ENCODE results near the gene HAGH.

HAGH gene

DNA sequence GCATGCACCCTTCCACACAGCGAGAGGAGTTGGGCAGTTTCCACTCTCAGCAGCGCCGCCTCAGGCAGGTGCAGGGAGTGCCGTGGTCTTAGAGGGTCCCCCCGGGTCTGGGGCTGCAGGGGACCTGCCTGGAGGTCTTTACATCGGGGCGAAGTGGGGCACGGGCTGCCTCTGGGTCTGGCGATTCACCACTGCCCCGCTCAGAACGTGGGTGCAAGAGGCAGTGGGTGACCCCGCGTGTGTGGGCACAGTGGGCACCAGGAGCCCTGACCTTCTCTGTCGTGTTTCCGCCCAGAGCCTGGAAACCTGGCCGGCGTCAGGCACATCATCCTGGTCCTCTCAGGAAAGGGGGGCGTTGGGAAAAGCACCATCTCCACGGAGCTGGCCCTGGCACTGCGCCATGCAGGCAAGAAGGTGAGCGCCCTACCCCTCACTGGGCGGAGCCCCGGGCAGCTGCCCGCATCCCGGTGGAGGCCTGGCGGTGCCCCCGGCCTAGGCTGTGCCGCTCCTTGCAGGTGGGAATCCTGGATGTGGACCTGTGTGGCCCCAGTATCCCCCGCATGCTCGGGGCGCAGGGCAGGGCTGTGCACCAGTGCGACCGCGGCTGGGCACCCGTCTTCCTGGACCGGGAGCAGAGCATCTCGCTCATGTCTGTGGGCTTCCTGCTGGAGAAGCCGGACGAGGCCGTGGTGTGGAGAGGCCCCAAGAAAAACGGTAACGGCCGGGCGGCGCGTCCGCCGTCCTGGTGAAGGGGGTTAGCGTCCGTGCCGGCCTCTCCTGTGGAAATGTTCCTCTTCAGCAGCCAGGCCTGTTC lies 40.2 kb downstream of the HAGH start:
- no peak for DNase-seq (ENCODE audit: low read depth)

DNA sequence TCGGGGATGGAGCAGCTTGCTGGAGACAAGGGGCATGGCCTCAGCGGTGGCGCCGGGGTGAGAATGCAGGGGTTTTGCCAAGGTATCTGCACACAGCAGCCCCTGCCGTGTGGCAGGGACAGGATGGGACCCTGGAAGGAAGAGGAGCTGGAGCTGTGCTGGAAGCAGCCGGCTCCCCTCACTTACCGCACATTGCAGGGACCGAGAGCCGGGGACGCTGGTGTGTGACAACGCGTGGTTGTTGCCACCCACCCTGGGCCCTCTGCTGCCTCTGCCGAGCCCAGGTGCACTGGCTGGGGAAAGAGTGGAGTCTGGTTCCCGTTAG lies 40.8 kb downstream of the HAGH start:
- DNase-seq (ENCODE audit: low read depth): no peak

DNA sequence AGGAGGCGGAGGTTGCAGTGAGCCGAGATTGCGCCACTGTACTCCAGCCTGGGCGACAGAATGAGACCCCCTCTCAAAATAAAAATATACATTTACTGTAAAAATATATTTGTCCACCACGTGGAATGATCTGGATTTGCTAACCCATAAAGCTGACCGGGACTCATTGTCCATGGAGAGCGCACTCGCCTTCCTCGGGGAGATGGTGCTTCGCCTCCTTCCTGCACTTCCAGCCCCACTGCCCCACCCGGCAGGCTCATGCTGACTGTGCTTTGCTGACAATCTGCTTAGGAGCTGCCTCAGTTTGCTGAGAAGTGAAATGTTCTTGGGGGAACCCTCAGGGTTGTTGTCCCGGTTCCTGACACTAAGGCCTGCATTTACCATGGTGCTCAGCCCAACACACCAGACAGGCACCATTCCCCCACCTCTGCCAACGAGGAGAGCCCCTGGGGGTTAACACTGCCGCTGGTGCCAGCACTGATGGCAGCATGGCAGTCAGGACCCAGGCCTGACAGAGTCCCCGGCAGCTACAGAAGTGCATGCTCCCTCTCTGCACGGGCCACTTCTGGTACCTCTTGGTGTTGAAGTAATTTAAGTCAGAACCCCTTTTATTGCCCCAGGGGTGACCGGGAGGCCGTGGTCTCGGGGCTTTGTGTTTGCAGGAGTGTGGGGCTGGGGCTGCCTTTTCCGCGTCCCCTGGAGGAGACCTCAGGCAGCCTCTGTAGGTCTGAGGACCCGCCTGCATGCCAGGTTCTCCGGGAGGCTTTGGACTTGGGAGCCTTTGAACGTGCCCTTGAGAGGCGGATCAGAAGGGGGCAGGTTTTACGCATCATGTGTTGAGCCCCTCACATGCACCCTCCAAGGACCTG lies 41.4 kb downstream of the HAGH start:
- no peak for DNase-seq (ENCODE audit: low read depth)

- peak; percentile 100 for DNase-seq (ENCODE audit: low read depth)
Measured at GRCh38 chr16:1782408-1783264, 44.0 kb downstream of the HAGH start, which contains the start of the genes NUBP2 and SPSB3. Gene NUBP2, plus strand, starts transcription at chr16:1782960. Its CDS starts 61 bp downstream, at chr16:1783021. Gene SPSB3, minus strand, starts transcription at chr16:1782571. Its CDS starts 1,088 bp downstream, at chr16:1781483.

DNA sequence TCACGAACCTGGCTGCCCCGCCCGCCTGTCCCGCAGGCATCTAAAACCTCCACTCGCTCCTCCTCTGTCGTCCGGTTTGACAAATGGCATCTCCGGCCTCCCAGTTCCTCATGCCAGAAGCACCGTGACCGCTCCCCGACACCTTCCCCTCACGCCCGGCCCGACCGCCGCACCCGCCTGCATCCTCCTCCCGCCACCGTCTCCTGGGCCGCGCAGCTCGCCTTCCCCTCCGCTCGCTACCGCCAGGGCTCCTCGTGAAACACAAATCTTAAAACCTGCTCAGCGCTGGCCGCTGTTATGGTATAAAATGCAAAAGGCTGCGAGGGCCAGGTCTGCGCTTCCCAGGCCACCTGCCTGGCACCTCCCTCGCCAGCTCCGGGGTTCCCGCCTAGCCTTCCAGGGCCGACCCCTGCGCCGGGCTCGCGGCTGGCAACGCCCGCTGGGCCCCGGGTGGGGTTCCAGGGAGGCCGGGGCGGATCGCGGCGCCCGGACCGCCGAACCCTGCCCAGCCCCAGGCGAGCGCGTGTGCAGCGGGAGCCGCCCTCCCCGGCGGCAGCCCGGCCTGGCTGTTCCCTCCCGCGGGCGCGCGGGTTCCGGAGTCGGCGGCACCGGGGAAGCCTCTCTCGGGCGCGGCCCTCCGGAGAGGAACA lies 44.7 kb downstream of the HAGH start:
- DNase-seq (ENCODE audit: low read depth): peak; percentile 41

DNA sequence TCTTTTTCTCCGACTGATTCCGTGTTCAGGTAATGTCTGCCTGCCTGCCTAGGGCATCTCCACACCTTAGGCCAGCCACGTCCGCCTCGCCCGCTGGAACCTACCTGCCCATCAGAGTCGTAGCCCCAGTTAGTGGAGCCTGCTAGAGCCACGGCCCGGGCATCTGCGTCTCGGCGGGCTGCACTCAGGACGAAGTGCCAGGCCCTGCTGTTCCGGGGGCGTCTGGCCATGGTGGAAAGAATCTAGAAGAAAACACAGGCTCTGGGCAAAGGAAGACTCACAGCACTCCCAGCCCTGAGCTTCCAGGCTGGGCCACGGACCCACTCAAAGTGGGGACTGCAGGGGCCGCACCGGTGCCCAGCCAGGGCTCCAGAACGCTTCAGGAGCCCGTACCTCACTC lies 45.4 kb downstream of the HAGH start:
- DNase-seq (ENCODE audit: low read depth): no peak

DNA sequence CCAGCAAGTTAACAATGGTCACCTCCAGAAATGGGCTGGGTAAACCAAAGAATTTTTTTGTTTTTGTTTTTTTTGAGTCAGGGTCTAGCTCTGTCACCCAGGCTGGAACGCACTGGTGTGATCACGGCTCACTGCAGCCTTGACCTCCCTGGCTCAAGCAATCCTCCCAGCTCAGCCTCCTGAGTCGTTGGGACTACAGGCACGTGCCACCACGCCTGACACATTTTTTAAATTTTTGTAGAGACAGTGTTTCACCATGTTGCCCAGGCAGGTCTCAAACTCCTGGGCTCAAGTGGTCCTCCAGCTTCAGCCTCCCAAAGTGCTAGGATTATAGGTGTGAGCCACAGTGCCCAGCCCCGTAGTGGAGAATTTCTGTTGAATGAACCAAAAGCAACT lies 46.0 kb downstream of the HAGH start:
- no peak for DNase-seq (ENCODE audit: low read depth)

- no peak for DNase-seq (ENCODE audit: low read depth)
Measured at GRCh38 chr16:1779741-1780676, 46.6 kb downstream of the HAGH start.

- no peak for DNase-seq (ENCODE audit: low read depth)
Measured at GRCh38 chr16:1779234-1779701, 47.4 kb downstream of the HAGH start.

GRCh38 chr16:1778200-1779179 lies 48.1 kb downstream of the HAGH start:
- DNase-seq (ENCODE audit: low read depth): no peak

DNA sequence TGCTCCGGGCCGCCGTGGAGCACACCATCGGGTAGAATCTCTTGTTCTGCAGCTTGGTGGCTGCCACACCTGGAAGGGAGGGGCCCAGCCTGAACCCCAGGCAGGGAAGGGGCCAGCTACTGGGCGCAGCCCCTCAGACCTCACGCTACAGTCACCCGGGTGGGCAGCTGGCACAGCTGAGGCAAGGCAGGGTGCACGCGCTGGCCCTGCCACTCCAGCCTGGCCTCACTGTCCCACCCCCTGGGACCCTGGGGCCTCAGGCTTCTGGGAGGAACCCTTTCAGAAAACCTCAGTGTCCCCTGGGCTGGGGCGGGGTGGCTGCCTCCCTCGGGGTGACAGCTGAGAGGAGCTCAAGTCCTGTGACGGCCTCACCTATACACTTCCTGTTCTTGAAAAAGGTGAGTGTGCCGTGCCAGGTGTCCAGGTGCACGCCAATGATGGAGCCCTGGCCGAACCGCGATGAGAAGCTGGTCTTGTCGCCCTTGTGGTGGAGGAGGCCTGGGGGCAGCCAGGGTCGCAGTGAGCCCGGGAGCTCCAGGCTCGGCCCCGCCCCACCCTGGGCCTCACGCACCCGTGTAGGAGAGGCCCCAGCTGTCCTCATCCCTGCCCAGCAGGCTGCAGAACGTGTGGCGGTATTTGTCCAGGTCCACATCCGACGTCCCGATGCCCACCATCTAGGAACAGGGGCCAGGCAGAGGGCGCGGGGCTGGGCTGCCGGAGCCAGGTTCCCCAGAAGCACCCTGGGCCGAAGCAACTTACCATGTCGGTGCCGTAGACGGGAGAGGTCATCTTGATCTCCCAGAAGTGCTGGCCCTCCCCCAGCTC lies 49.0 kb downstream of the HAGH start:
- DNase-seq (ENCODE audit: low read depth): no peak

DNA sequence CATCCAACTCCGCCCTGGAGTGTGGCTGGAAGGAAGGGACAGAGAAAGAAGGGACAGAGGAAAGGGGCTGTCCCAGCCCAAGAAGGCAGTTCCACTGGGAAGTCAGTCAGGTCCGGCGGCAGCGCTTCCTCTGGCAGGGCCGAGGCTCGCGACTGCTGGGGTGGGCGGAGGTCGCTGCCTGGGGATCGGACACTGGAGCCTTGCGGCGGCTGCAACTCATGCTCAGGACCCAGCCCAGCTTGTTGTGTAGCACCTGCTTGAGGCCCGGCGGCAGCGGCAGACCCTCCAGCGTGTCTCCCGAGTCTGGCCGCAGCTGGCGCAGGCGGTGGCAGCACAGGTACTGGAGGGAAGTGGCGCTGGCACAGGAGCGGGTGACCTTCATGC lies 49.6 kb downstream of the HAGH start:
- DNase-seq (ENCODE audit: low read depth): no peak

DNA sequence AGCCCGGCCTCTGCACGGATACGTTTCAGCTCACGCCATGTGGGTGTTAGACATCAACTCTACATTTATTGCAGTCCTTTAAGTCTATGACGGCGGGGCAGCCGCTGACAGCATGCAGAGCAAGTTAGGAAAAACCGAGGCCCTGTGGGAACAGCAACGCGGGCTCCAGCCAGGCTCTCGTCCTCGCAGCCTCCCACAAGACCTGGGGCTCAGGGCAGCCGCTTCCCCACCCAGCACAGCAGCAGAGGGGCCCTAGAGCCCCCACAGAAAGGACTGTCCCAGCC lies 50.0 kb downstream of the HAGH start:
- no peak for DNase-seq (ENCODE audit: low read depth)

- DNase-seq (ENCODE audit: low read depth): no peak
Measured at GRCh38 chr16:1775846-1776671, 50.6 kb downstream of the HAGH start.

GRCh38 chr16:1775006-1775845 lies 51.4 kb downstream of the HAGH start:
- no peak for DNase-seq (ENCODE audit: low read depth)

DNA sequence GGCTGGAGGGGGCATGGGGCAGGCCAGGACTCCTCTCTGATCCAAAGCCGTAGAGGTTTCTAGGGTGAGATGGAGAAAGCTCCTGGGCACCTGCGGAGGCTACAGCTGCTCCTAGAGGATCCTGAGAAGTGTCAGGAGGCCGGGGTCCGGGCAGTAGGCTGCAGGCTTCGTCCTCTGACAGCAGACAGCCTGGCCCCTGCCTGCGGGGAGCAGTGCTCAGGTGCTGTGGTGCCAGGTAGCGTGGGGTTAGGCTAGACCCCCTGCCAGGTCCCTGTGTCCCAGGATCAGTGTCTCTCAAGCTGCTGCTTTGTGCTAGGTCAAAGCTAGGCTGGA lies 52.2 kb downstream of the HAGH start:
- DNase-seq (ENCODE audit: low read depth): no peak

Measured in ELR (cell line).